ENCODE measurements around the gene TRABD2B.
A peak's percentile ranks its signal among the peaks of the same experiment; 100 is the strongest.

TRABD2B gene

DNA sequence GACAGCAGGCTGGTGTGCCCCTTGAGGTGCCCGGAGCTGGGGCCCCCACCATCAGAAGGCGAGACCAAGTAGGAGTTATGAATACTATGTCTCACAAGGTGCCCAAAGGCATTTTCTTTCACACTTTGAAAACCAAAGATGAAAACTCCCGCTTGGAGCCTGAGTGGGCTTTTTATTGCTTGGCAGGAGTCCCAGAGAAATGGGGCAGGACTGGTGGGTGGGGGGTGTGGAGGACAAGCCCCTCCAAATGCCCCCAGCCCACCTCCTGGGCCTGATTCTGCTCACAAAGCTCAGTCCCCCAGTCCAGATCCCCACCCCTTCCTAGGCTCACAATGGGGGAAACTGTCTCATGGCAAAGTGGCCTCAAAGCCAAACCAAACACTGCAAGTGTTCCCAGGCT lies 227.9 kb downstream of the TRABD2B start:
- no peak for DNase-seq

DNA sequence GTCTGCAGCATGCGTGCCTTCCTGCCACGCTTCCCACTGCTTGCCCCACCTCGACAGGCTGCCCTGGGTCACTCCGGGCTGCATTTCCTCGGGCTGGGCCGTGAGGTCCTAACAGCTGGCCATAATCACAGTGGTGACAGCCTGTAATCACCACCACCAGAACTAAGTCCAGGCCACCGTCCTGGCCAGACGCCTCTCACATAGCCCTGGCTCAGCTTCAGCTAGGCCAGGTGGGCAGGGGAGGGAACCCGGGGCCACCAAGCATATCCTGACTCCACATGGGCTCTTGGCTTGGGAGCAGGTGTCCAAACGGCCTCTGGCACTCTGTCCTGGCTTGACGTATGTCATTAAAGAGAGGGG lies 229.5 kb downstream of the TRABD2B start:
- DNase-seq: no peak

DNA sequence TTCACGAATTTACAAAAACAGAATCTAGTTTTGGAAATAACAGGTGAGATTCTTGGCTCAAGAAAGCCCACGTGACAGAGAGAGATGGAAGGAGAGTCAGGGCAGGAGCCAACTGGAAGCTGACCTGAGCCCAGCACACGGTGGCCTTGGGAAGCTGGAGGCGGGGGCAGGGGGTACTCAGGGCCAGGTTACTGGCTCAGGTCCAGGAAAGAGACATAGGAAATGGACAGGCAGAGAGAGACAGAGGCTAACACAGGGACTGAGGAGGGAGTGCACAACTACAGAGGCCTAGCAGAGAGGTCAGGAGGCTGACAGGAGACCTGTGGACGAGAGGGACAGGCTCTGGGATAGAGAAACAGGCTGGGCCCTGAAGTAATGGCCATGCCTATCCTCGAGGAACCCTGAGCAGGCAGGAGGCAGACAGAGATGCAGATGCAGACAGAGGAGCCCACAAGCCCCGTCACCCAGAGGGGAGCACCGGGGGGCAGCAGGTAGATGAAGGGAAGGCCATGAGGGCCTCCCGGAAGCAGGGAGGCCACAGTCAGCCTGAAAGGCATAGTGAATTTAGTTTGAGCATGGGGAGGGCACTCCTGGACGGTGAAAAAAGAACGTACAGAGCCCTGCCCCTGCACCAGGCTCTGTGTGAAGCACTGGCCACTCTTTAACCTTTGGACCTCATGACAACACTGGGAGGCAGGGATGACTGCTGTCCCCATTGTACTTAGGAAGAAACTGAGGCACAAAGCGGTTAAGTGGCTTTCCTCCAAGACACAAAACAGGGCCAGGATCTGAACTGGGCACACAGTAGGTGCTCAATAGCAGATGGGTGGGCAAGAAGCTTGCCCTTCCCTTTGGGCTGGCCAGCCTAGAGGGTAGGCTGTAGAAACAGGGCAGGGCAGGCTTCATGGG lies 230.1 kb downstream of the TRABD2B start:
- DNase-seq: no peak

DNA sequence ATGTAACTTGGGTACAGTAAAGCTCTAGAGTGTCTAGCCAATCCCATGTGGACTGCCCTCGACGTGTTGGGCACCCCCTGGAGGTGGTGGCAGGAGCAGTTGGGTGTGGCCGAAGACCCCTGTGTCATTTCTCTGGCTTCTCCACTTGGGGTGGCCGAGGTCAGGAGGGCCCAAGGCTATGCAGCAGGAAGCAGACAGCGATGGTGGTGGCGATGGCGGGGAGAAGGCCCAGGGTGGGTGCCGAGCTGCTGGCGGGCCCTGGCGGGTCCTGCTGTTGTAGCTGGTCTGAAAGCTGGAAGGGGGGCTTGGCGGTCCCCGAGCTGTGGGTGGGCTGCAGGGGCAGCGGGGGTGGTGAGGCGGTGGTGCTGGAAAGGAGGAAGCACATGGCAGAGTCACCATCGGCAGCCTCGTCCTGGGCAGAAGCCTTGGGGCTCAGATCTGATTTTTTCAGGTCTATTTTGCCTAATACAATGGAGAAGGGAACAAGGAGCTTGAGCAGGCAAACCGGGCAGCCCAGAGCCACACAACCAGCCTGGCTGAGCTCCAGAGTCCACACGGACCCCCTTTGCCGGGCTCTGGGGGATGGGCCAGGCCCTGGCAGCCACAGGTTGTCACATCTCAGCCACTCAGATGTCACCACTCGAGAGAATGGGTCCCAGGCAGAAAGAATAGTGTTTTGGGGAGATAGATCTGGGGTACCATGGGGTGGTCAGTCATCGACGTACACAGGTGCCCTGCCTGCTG lies 231.3 kb downstream of the TRABD2B start:
- DNase-seq: no peak

DNA sequence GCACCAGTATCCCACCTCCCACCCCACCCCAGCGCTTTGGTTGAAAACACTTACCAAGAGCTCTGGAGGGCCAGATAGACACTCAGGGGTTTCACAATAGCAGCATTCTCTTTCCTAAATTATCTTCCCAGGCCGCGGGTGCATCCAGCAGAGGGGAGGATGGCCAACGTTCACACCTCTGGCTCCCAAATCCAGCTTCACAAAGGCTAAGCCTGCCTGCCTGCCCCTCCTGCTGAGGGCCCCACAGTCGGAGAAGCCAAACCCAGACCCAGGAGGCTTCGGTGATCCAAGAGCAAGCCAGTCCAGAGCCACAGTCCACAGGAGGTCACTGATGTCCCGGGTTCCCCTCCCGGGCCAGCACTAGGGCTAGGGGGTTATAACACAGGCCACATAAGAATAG lies 231.9 kb downstream of the TRABD2B start:
- DNase-seq: no peak

DNA sequence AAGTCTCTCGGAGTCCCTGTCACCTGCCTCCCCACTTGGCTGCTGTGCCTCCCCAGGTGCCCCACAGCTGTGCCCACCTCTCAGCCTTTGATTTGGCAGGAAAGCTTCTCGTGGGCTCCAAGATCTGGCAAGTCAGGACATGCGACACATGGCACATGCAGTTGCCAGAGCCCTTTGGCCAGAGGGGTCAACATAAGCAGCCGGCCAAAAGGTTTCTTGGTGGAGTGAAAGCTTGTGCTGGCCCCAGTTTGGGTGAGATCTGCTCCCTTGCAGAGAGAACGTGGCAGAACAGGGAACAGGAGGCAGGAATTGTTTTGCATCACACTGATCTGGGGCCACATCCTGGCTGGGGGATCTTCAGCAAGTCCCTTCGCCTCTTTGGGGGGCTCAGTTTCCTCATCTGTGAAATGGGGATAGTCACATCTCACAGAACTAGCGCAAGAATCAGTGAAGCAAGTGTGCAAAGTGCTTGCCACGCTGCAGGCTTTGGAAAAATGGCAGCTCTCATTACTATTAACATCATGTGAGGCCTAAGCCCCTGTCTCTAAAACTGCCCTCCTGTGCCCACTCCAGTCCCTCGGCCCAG lies 232.6 kb downstream of the TRABD2B start:
- DNase-seq: no peak

DNA sequence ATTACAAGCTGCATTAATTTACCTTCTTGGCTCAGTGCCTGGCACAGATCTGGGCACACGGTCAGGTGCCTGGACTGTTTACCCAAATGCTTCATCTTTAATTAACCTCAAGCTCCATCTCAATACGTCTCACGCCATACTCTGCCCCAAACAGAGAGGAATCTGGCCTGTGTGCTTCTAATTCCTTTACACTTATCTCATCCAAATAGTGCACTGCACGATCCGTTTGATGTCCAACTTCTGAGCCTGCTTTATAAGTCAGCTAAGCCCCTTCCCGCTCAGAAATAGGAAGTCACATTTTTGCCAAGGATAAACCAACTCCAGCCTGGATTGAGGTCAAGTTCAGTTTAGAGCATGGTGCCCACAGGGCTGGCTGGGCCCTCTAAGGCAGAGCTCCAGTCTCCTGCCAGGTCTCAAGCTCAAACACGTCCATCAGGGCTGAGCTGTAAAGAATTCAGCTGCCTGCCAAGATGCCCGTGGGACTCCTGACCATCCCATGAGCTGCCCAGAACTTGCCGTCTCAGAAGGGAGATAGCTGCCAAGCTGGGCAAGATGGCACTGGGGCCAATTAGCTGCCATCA lies 233.5 kb downstream of the TRABD2B start:
- DNase-seq: no peak

DNA sequence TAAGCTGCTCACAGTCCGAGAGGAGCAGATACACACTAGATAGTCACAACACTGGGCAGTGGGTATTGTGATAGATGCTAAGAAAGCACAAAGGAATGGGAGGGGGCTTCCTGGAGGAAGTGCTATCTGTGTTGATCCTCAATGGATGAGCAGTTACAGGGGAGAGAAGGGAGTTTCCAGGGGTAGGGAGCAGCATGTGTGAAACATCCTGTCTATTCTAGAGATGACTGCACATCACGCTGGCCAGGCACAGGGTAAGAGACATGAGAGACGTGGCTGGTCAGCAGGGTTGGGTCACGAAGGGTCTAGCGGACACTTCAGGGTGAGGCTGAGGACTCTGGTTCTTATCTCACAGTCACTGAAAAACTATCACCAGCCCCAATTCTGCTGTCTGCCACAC lies 235.2 kb downstream of the TRABD2B start:
- no peak for DNase-seq

DNA sequence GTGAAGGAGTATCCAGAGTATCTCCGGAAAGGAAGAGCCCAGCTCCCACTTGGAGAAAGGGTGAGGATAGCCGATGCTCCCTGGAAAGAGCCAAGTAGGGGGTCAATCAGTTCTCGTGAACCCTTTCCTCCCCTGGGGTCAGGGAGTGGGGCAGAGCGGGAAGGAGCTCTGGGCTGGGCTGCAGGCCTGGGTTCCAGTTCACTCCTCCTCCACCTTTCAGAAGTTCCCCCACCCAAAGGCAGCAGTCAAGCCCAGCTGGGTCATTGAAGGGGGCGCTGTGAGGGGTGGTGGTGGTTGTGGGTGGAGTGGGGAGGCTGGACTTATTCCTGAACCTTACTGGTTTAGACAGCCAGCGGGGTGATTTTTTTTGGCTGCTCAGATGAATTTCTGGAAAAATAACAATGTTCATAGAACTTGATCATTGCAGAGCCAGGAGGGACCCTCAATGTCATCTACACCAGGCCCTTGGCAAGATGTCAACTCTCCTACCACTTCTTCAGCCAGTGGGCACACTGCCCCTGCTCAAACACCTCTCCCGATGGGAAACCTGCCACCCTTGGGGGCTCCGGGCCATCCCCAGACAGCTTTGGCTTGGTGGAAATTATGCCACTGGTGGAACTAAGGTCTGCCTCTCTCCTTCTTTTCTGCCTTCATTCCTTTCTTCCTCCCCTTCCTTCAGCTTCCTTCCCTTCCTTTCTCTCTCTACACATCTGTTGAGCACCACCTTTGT lies 235.8 kb downstream of the TRABD2B start:
- DNase-seq: no peak

DNA sequence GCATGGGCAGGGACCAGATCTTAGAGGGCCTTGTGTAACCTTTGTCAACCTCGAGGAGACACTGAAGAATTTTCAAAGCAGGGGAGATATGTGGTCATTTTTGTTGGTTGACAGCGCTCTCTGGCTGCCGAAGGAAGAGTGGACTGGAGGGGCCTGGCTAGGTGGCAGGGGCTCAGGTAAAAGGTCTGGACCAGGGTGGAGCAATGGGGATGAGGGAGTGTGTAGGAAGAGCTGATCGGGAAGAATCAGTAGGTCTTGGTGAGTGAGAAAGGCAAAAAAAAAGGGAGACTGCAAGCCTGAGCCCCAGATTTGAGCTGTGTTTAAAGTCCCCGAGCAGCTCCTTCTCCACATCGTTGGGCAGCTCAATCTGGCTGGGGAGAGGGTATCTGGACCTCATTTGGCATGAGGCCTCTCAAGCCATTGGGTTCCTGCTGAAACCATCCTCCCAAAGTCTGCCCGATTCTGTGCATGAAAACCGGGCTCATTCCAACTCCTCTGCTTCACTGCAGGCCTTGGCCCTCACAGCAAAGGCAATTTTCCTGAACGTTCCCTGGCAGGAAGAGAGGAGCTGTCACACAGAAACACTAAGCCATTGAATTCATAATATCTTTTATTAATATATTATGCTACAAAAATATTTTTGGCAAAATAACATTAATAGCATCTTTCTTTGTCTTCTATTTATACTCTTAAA lies 237.1 kb downstream of the TRABD2B start:
- DNase-seq: no peak

DNA sequence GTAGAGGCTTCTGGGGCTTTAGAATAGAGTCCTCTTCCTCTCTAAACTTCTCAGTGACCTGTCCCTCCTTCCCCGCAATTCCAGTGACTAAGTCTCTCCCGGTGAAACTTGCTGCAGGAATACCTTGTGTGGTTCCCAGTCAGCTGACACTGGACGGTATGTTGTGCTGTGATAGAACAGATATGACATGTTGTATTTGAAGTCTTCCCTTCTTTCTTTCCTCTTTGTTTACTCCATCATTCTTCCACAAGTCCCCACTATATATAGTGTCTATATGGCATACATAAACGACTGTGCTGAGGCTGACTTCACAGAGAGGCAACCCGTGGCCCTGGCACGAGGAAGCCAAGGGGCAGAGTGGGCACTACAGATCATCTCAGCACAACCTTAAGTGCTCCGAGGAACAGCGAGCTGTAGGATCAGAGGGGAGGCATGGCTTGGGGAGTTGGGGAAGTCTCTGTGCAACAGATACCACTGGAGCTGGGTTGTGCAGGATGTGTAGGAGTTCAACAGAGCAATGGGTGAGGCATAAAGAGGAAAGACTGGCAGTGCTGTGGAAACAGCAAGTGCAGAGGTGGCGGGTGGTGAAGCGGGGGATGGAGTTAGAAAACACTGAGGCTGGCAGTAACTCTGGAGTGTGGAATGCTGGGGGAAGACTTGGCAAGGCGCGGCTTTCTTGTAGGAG lies 237.8 kb downstream of the TRABD2B start:
- no peak for DNase-seq

DNA sequence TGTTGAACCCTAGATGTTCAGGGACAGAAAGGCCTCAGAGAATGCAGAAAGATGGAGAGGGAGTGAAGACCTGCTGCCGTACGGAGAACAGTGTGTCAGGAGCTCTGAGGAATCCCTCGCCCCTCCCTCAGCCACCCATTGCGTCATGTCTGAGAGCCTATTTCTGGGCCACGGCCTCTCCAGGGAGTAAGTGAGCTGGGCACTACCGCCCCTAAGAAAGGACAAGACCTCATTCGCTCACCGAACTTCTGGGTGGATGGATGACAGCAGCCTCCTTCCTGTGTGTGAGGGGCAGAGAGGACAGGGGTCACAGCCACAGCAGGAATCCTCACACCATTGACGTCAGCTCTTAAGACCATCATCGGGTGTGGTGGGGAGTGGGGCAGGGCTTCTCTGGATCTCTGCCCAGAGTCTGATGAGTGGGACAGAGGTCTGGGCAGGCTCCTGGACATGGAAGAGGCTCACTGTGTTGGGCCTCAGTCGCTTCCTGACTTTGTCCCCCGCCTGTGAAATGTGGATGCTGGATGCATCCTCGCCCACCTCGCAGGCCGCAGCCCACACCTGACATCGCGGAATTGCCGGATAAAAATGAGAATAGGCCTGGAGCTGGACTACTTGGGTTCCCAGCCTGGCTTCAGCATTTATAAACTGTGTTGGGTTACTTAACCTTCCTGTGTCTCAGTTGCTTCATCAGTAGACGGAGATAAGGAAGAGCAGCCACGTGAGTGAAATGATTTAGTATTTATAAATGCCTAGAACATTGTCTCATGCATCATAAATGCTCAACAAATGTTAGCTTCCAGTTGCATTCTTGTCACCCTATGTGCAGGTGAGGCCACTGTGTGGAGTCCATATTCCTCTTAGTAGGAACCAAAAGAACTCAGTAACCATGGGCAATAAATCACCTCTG lies 238.6 kb downstream of the TRABD2B start:
- no peak for DNase-seq

DNA sequence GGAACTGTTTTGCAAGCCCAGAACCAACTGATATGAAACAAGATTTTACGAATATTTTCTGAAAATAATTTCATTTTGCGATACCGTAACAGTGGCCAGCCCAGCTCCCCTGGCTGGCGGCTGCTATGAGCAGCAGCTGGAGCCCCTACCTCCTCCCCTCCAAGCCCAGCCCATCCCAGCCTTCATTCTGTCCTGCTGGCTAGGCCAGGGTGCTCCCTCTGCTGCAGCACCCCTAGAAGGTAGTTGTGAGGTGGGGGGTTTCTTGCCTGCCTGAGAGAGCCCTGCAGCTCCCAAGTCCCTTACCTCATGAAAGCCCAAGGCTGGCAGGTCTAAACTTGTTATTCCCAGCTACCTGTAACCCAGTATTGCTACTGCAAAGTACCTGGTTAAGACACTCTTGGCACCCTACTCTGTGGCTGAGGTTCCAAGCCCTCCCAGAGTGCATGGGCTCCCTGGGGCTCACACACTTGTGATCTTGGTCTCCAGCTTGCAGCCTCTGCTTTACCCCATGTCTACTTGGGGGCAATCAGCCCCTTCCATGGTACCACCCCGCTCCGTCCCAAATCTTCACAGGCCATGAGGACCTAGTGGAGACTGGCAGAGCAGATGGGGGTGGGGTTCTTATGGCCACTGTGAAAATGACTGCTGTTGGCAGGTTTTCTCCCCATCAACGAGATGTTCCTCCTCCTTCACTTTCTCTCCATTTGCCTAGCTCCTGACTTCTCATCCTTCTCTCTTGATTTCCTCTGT lies 239.8 kb downstream of the TRABD2B start:
- DNase-seq: no peak

DNA sequence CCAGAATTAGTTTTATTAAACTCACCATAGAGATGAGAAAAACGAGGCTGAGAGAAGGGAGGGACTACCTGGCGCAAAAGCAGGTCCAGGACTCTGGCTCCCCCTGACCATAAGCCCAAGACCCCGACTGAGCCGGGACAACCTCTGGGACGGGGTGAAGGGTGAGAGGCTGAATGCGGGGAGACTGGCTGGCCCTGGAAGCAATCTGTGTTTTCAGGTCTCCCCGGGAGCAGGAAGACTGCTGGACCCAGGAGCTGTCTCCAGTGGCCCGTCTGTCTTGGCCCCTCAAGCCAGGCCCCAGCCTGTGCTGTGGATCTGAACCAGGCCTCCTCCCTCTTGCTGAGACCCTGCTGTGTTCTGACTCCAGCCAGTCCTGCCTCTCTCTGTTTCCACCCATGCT lies 240.8 kb downstream of the TRABD2B start:
- no peak for DNase-seq

DNA sequence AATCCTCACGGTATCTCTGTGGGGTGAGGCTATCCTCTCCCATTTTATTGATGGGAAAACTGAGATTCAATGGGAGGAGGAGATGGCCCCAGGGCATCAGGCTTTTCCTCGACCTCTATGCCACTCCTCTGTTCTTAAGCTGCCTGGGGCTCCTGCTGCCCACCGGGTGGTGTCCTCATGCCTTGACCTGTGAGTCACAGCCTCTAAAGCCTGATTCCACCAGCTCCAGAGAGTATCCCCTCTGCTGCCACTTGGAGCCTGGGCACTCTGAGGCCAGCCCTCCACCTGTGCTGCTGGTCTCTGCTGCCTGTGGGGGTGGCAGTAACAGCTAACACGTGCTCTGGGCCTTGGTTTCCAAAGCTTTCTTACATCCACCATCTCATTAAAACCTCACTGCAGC lies 241.2 kb downstream of the TRABD2B start:
- DNase-seq: no peak

DNA sequence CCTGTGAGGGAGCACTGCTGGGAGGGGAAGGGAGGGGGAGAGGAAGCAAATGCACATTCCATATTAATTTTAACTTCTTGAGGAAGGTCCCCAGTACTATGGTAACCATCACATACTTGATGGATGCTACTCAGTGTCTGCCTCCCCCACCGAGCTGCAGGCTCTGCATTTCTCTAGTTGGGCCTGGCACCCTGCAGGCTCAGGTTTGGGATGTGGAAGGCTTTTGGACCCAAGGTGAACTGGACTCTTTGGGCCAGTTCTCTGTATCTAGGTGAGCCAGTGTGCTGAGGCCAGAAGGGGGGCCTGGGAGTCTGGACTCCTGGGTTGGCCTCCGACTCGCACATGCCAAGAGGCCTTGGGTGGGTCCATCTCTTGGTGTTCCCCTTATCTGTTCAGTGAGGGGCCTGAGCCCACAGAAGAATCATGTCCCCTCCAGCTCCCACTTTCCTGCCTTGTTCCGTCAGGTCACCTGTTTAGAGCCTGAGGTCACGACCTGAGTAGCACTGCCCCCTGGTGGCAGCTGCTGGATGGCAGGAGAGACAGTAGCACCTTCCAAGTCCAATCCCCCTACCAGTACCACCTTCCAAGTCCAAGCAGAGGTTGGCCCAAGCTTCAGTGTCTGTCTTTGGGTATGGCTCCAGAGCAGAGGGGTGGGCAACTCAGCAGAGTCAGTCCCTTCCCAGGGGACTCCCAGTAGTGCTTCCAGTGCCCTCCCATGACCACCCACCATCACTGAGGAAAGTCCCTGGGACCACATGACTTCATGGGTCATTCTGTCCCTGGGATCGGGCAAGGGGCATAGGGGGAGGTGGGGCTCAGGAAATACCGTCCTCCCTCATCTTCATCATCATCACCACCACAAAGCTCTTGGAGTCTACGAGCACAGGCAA lies 241.8 kb downstream of the TRABD2B start:
- peak; percentile 62 to 78 for DNase-seq

DNA sequence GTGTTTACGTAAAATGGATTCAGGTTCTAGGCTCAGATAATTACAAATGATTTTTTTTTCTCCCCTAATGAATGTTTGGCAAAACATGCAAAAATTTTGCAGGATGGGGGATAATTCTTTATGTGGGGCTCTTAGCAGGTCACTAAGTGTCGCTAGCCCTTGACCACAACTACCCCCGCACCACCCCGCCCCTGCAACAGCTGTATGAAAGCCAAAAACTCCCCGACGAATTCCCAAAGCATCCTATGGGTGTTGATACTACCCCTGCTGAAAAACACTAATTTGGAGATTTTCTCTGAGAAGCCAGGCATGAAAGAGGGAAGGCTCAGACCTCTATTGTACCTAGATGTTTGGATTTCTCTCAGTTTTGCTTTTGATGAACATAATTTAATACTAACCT lies 243.0 kb downstream of the TRABD2B start:
- no peak for DNase-seq

DNA sequence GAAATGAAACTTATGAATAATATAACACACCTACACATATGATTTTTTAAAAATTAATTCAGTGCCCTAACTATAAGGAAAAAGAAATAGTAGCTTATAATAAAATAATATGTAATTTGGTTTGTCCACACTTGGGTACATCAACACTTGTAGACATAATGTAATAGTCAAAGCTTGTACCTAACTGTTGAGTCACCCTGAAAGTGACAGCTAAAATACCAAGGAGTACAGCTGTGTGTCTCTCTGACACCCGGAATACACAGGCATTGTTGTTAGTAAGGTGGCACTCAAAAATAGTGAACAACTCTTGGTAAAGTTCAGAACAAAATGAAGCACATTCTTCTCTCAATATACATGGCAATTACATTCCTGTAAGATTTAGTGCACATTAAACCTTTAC lies 243.4 kb downstream of the TRABD2B start:
- no peak for DNase-seq

DNA sequence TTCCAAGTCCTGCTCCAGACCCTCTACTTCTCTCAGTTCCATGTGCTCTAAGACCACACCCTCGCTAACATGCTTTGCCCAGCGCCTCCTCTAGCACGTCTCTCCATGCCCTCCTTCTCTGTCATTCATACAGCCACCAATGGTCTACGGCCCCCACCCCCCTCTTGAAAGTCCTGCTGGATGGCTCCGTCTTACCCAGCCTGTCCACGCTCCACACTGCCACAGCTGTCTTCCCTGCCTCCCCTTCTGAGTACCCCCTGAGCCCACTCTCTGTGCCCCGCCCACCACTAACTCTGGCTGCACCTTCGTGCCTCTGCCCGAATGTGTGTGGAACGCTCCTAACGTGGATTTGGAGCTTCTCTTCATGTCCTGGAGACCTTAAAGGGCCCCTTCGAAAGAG lies 244.6 kb downstream of the TRABD2B start:
- no peak for DNase-seq
